Measurements from ENCODE around the gene USP44.

GRCh38 chr12:95600567-95600966 is 49.3 kb upstream of the USP44 start:
- TF ChIP-seq CTCF (IDR thresholded peaks at IDR 0.05) (no peak), POLR2A (IDR thresholded peaks at IDR 0.05) (no peak)

Measured in body of pancreas (tissue), 4 donors.